Gastrocnemius medialis (tissue), 4 donors: Measurements from ENCODE around the gene NCCRP1. TPM values are rescaled to one million over a fixed set of nuclear protein-coding genes. Genes with fewer than 3 reads are reported as not detected.

Source experiments
- ATAC-seq, 2 donors: fragments of 150-250 bp; one replicate each; pipeline ENCODE4 v1.9.1; 2016
- DNase-seq, 2 donors: peaks; one replicate each; pipeline ENCODE4 v3.0.0-alpha.2; 2019
- H3K27ac ChIP-seq, 4 donors: fragments of 200-600 bp; sonication (generic); 1 replicate in 1 of 4; 2 replicates in 3 of 4; pipeline ENCODE4 v1.5.1; 2016 to 2018; ENCODE audit warnings: mild to moderate bottlenecking in 2 of 4, moderate library complexity in 1 of 4
- H3K27me3 ChIP-seq, 3 donors: fragments of 200-600 bp; sonication (generic) in 2 of 3; 1 replicate in 1 of 3; 2 replicates in 2 of 3; pipeline versions ENCODE4 v1.5.1 to v1.6.0; 2016 to 2019; ENCODE audit warnings: mild to moderate bottlenecking in 1 of 3, moderate library complexity in 1 of 3
- H3K36me3 ChIP-seq, 2 donors: fragments of 200-600 bp; sonication (generic) in 1 of 2; one replicate each; pipeline ENCODE4 v1.5.1; 2017 to 2018
- H3K4me1 ChIP-seq, 2 donors: fragments of 200-600 bp; sonication (generic) in 1 of 2; one replicate each; pipeline ENCODE4 v1.5.1; 2016 to 2017; ENCODE audit warnings: mild to moderate bottlenecking in 2 of 2
- H3K4me3 ChIP-seq, 4 donors: fragments of 200-600 bp; sonication (generic) in 3 of 4; 1 replicate in 1 of 4; 2 replicates in 3 of 4; pipeline ENCODE4 v1.5.1; 2016 to 2019; ENCODE audit warnings: mild to moderate bottlenecking in 2 of 4
- H3K9me3 ChIP-seq, 3 donors: fragments of 200-600 bp; sonication (generic) in 2 of 3; 1 replicate in 1 of 3; 2 replicates in 2 of 3; pipeline ENCODE4 v1.5.1; 2016 to 2019
- POLR2A ChIP-seq, 2 donors: fragments of 450-650 bp; IDR thresholded peaks; one replicate each; pipeline ENCODE4 v1.6.1; 2017; ENCODE audit warnings: antibody characterized with exemption in 2 of 2, mild to moderate bottlenecking in 2 of 2, moderate library complexity in 2 of 2
- in situ Hi-C, 4 donors: fragments of 200-750 bp; cut with MboI; loops; one replicate each; pipeline versions ENCODE4 v1.15.0 to v1.8.0; 2017; ENCODE audit warnings: low sequenced_read_pairs in 4 of 4
- intact Hi-C: fragments of 100-400 bp; cut with DNase I; formaldehyde crosslinking; loops from one replicate; pipeline ENCODE4 v1.15.1; 2023; ENCODE audit warnings: low total_unique reads
- total RNA-seq, 4 donors: library from RNA; depleted of rRNA; stranded (reverse); fragments of >200 nt; gene quantifications; one replicate each; pipeline versions ENCODE4 v1.1.0 to v1.2.3, GENCODE V29; 2016
- TF ChIP-seq, protein P1 (sequence below), 5 experiments: fragments of 450-650 bp in 3 of 5; fragments of 200-600 bp in 2 of 5; sonication (generic) in 2 of 5; IDR thresholded peaks in 4 of 5; conservative IDR thresholded peaks in 1 of 5; 1 replicate in 4 of 5; 2 replicates in 1 of 5; pipeline ENCODE4 v1.5.1; 2016 to 2019; ENCODE audit warnings: antibody characterized with exemption in 5 of 5, mild to moderate bottlenecking in 3 of 5, moderate library complexity in 3 of 5

Gene NCCRP1
- total RNA-seq, 4 donors from 2014 or later, result not detected

DNA sequence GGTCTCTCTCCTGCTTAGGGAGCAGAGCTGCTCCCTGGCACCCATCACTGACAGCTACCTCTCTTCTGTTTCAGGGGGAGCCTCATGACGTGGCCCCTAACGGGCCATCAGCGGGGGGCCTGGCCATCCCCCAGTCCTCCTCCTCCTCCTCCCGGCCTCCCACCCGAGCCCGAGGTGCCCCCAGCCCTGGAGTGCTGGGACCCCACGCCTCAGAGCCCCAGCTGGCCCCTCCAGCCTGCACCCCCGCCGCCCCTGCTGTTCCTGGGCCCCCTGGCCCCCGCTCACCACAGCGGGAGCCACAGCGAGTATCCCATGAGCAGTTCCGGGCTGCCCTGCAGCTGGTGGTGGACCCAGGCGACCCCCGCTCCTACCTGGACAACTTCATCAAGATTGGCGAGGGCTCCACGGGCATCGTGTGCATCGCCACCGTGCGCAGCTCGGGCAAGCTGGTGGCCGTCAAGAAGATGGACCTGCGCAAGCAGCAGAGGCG is 23.2 kb upstream of the NCCRP1 start:
- H3K4me1 ChIP-seq, result no peaks in the 10 kb centered on the region
- ATAC-seq (no peak), DNase-seq (no peak)
- H3K27me3 ChIP-seq, result no peaks in the 10 kb centered on the region
- intact Hi-C loops (no loop called here), in situ Hi-C loops (no loop called here)
- peaks cover 0 to 16% of the 10 kb centered on the region in 2 donors for H3K36me3 ChIP-seq
- TF ChIP-seq, protein P1, sequence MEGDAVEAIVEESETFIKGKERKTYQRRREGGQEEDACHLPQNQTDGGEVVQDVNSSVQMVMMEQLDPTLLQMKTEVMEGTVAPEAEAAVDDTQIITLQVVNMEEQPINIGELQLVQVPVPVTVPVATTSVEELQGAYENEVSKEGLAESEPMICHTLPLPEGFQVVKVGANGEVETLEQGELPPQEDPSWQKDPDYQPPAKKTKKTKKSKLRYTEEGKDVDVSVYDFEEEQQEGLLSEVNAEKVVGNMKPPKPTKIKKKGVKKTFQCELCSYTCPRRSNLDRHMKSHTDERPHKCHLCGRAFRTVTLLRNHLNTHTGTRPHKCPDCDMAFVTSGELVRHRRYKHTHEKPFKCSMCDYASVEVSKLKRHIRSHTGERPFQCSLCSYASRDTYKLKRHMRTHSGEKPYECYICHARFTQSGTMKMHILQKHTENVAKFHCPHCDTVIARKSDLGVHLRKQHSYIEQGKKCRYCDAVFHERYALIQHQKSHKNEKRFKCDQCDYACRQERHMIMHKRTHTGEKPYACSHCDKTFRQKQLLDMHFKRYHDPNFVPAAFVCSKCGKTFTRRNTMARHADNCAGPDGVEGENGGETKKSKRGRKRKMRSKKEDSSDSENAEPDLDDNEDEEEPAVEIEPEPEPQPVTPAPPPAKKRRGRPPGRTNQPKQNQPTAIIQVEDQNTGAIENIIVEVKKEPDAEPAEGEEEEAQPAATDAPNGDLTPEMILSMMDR (IDR thresholded peaks at IDR 0.05 in 4 of 5, conservative IDR thresholded peaks at IDR 0.05 in 1 of 5), result no peak
- no peak for TF ChIP-seq POLR2A (IDR thresholded peaks at IDR 0.05)
- H3K4me3 ChIP-seq, result no peak overlapping the region
- no peak overlapping the region for H3K27ac ChIP-seq
- no peaks in the 10 kb centered on the region for H3K9me3 ChIP-seq

DNA sequence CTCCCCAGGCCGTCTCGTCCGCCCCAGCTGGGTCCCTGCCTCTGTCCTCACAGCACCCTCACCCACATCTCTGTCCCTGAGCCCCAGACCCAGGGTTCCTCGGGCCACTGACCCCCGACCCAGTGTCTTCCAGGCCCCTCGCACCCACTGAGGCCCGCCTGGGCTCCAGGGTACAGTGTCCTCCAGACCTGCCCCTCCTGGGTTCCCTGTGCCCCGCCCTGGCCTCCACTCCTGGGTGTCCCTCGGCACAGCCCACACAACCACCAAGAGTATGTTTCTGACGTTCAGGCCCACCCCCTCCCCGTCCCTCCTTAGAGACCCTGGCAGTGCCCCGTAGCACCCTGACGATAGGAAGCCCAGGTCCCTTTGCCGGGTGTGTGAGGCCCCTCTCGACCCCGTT is 22.6 kb upstream of the NCCRP1 start:
- H3K27ac ChIP-seq, result no peak overlapping the region
- intact Hi-C loops, result no loop called here
- no peaks in the 10 kb centered on the region for H3K27me3 ChIP-seq
- H3K9me3 ChIP-seq, result no peaks in the 10 kb centered on the region
- H3K4me1 ChIP-seq, result no peaks in the 10 kb centered on the region
- no peak for TF ChIP-seq POLR2A (IDR thresholded peaks at IDR 0.05)
- peaks cover 0 to 16% of the 10 kb centered on the region in 2 donors for H3K36me3 ChIP-seq
- no peak for ATAC-seq
- no peak overlapping the region for H3K4me3 ChIP-seq
- in situ Hi-C loops, result no loop called here
- no peak for DNase-seq

DNA sequence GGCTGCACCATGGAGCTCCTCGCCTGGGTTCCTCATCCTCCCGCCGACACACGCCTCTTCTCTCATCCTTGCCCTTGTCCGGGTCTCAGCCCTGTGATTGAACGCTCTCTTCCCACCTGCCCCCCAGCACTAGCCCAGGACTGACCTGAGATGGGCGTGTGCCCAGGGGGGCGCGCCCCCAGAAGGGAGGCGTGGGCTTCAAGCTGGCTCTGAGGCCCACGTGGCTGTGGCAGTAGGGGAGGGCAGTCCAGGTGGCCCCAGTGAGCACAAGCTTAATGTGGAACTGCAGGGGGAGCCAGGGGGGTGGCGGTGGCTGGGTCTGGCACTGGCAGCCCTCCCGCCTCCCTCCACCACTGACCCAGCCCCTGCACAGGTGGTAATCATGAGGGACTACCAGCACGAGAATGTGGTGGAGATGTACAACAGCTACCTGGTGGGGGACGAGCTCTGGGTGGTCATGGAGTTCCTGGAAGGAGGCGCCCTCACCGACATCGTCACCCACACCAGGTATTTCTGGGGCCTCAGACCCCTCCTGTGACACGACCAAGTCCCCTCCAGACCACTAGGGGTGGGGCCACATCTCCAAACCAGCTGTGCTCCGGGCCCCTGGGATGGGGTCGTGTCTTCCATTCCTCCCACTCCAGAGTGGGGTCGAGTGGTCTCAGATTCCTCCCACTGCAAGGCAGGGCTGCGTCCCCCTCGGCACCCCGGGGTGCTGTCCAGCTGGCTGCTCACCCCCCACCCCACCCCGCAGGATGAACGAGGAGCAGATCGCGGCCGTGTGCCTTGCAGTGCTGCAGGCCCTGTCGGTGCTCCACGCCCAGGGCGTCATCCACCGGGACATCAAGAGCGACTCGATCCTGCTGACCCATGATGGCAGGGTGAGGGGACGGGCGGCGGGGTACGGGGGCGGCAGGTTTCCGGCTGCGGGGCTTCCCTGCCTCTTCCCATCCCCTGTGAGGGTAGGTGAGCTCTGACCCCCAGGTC is 21.9 kb upstream of the NCCRP1 start:
- in situ Hi-C loops, result no loop called here
- Histone ChIP-seq H3K9me3 (no peaks in the 10 kb centered on the region), H3K36me3 (peaks cover 0 to 16% of the 10 kb centered on the region in 2 donors), H3K4me1 (no peaks in the 10 kb centered on the region), H3K27me3 (no peaks in the 10 kb centered on the region), H3K4me3 (no peak overlapping the region), H3K27ac (no peak overlapping the region)
- DNase-seq, result no peak
- TF ChIP-seq, protein P1 (IDR thresholded peaks at IDR 0.05 in 4 of 5, conservative IDR thresholded peaks at IDR 0.05 in 1 of 5), result no peak
- TF ChIP-seq POLR2A (IDR thresholded peaks at IDR 0.05), result no peak
- intact Hi-C loops, result no loop called here
- ATAC-seq, result no peak

DNA sequence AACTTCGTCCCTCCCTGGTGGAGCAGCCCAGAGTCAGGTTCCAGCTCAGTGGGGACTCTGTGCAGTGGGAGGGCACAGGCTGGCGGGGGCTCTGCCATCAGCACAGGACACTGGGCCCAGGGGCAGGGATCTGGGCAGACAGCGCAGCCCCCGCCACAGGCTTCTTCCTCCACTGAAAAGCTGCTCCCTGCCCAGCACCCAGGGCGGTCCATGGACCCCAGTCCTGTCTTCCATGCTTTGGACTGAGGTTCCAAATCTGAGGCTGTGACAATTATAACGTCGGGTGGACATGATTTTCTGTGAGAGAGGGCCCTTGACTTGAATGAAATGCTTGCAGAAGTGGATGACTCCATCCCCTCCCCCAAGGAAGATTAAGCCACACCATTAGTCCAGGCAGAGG is 21.2 kb upstream of the NCCRP1 start:
- intact Hi-C loops (no loop called here), in situ Hi-C loops (no loop called here)
- H3K27me3 ChIP-seq, result no peaks in the 10 kb centered on the region
- H3K36me3 ChIP-seq, result peaks cover 0 to 16% of the 10 kb centered on the region in 2 donors
- DNase-seq, result no peak
- H3K9me3 ChIP-seq, result no peaks in the 10 kb centered on the region
- H3K4me1 ChIP-seq, result no peaks in the 10 kb centered on the region
- H3K27ac ChIP-seq, result no peak overlapping the region
- ATAC-seq, result no peak
- TF ChIP-seq, protein P1 (IDR thresholded peaks at IDR 0.05 in 4 of 5, conservative IDR thresholded peaks at IDR 0.05 in 1 of 5), result no peak
- no peak for TF ChIP-seq POLR2A (IDR thresholded peaks at IDR 0.05)
- H3K4me3 ChIP-seq, result no peak overlapping the region

DNA sequence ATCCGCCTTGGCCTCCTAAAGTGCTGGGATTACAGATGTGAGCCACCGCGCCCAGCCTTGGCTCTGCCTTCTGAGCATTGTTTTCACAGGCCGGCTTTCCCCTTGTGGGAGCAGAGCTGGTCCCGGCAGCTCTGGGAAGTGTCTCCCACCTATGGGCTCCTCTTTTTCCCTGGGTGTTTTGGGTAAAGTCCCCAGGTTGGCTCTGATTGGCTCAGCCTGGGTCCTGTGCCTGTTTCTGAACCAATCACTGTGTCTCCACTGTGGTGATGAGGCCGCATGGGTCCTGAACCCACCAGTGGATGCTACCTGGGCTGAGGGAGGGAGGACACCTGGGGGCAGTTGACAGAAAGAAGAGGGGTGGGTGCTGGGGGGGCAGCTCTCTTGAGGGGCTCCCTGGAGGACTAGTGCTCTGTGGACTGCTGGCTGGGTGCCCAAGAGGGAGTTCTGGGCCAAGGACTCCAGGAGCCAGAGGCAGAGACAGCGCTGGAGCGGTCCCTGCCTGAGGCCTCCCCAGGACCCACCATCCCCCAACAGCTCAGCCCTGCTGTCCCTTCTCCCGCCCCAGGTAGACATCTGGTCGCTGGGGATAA is 19.6 kb upstream of the NCCRP1 start:
- Histone ChIP-seq H3K27ac (no peak overlapping the region), H3K9me3 (no peaks in the 10 kb centered on the region), H3K4me1 (no peaks in the 10 kb centered on the region), H3K27me3 (no peaks in the 10 kb centered on the region), H3K36me3 (peaks cover 0 to 16% of the 10 kb centered on the region in 2 donors), H3K4me3 (no peak overlapping the region)
- TF ChIP-seq, protein P1 (IDR thresholded peaks at IDR 0.05 in 4 of 5, conservative IDR thresholded peaks at IDR 0.05 in 1 of 5), result no peak
- no peak for TF ChIP-seq POLR2A (IDR thresholded peaks at IDR 0.05)
- in situ Hi-C loops, result no loop called here
- no peak for DNase-seq
- intact Hi-C loops, result no loop called here
- no peak for ATAC-seq
